BE2C (cell line): Measurements from ENCODE around the gene NFYA.

ENCODE experiments used
- DNase-seq: peaks from one replicate; pipeline ENCODE4 v3.0.0-alpha.2; 2020
- H3K27me3 ChIP-seq: fragments of 250-450 bp; sonication (Bioruptor Pico); 2 replicates; pipeline ENCODE4 v1.5.1; 2020; ENCODE audit warnings: mild to moderate bottlenecking
- H3K36me3 ChIP-seq: fragments of 250-450 bp; sonication (Bioruptor Pico); 2 replicates; pipeline ENCODE4 v1.5.1; 2020; ENCODE audit warnings: mild to moderate bottlenecking
- H3K4me1 ChIP-seq: fragments of 250-450 bp; sonication (Bioruptor Pico); 2 replicates; pipeline ENCODE4 v1.5.1; 2020
- H3K4me3 ChIP-seq: 2 replicates; pipeline ENCODE4 v1.5.1; 2011; ENCODE audit warnings: low read depth, low read length
- H3K9me3 ChIP-seq: fragments of 250-450 bp; sonication (Bioruptor Pico); 2 replicates; pipeline ENCODE4 v1.5.1; 2020
- TF ChIP-seq, protein P1 (sequence below): IDR thresholded peaks from 2 replicates; pipeline ENCODE4 v1.5.1; 2012; ENCODE audit warnings: mild to moderate bottlenecking, low read depth, low read length

NFYA gene

DNA sequence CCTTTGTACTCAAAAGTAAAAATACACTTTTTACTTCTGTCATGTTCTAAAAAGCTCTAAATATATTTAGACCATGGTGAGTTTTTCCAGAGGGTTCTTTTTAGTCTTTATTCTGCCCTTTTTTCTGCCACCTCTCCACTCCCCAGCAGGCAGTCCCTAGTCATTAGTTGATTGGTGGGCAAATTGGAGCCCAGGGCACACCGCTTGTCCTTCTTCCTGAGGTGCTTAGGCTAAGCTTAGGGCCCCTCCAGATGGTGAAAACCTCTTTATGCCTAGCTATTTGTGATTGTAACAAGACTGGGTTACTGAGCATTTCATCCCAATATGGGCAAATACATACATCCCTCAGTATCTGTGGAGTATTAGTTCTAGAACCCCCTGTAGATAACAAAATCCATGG lies 75.1 kb downstream of the NFYA start:
- TF ChIP-seq, protein P1, sequence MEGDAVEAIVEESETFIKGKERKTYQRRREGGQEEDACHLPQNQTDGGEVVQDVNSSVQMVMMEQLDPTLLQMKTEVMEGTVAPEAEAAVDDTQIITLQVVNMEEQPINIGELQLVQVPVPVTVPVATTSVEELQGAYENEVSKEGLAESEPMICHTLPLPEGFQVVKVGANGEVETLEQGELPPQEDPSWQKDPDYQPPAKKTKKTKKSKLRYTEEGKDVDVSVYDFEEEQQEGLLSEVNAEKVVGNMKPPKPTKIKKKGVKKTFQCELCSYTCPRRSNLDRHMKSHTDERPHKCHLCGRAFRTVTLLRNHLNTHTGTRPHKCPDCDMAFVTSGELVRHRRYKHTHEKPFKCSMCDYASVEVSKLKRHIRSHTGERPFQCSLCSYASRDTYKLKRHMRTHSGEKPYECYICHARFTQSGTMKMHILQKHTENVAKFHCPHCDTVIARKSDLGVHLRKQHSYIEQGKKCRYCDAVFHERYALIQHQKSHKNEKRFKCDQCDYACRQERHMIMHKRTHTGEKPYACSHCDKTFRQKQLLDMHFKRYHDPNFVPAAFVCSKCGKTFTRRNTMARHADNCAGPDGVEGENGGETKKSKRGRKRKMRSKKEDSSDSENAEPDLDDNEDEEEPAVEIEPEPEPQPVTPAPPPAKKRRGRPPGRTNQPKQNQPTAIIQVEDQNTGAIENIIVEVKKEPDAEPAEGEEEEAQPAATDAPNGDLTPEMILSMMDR, result no peak
- no peaks in the 10 kb centered on the region for H3K9me3 ChIP-seq

More for the DNA sequence above, 75.1 kb downstream of the NFYA start:
- no peaks in the 10 kb centered on the region for H3K4me1 ChIP-seq
- no peaks in the 10 kb centered on the region for H3K36me3 ChIP-seq
- DNase-seq, result no peak
- H3K4me3 ChIP-seq, result no peak overlapping the region
- no peaks in the 10 kb centered on the region for H3K27me3 ChIP-seq
